RCC 7860 (cell line): Measurements from ENCODE around the gene APBB2.

Source experiments
- DNase-seq: peaks from one replicate; pipeline ENCODE4 v3.0.0-alpha.2; 2015; ENCODE audit warnings: low spot score
- FAIRE-seq: peaks from 2 replicates; lab custom pipeline; 2012; peaks lifted over from hg19 to GRCh38; lab: Jason Lieb, UNC

The APBB2 gene

DNA sequence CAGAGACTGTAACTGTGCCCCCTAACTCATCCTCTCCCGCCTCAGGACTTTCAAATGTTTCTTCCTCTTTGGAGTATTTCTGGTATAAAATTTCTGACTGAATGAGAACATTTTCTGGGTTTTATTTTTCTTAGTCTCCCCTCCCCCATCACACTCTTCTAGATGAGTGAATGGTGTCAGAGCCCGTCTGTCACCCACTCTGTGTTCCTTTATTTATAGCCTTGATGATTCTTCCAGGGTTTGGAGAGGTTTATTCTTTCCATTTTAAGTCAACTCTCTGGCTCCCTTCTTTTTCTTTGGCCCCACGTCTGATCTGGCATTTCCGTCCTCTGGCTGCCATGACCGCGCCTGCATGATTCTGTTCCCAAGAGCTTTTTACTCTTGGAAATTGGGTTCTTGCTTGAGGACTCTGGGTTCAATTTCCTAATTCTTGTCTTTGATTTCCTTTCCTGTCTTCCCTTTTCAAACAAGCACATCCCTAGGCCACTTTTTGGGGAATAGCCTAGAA is 335.7 kb downstream of the APBB2 start:
- no peak for DNase-seq
- no peak for FAIRE-seq

DNA sequence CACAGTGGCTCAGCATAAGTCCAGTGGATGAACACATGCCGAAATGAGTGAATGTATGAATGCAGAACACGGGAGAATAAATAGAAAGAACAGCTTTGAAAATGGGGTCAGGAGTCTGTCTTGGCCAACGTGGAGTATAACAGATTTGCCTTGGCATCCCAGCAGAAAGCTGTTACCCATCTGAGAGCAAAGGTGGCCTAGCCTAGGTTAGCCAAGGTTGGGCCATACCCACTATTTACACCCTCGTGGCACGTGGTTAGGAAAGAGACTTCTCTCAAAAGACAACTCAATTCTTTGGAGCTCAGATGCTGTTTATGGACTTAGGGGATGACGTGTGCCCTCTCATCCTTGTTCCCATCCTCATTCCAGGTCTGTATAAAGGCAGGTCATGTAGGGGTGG is 337.3 kb downstream of the APBB2 start:
- no peak for FAIRE-seq
- no peak for DNase-seq

DNA sequence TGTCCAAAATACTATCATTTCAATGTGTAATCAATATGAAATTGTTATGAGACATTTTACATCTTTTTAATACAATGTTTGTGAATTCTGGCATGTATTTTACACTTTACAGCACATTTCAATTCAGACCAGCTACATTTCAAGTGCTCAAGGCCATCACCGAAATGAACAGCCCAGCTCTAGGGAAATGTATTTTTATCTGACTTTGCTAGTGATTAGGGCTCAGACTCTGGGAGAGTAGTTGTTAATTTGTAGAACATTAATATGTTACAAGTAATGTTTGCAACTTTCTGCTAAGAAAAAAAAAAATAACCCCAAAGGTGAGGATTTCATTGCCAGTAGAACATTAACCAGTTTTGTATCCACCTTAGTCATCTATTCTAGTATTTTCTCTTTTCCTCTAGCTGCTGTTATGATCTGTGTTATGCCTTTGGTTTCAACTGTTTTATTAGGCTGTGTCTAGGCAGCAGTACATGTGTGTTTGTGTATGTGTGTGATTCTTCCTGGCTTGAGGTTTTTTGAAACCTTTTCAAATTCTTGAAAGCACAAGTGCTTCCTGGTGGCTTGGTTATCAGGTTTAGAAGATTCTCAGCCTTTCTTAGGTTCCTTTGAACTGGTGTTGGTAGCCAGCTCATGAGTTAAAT is 338.7 kb downstream of the APBB2 start:
- DNase-seq: peak; percentile 28
- FAIRE-seq: no peak

DNA sequence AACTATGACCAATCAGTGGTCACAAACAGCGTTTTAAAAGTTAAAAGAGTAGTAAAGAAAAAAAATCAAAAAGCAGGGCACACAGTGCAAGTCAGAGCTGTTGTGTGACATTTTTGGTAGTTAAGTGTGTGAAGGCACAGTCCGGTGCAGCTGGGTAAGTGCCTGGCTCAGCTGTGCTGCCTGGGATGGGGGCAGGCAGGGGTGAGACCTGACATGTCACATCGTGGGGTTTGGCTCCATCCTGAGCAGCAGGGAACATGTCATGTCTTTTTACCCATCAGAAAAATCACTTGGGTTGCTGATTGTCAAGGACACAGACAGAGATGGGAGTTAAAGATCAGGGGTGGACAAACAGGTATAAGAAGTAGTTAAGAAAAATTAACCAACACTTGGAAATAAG is 339.4 kb downstream of the APBB2 start:
- DNase-seq: no peak
- FAIRE-seq: no peak

DNA sequence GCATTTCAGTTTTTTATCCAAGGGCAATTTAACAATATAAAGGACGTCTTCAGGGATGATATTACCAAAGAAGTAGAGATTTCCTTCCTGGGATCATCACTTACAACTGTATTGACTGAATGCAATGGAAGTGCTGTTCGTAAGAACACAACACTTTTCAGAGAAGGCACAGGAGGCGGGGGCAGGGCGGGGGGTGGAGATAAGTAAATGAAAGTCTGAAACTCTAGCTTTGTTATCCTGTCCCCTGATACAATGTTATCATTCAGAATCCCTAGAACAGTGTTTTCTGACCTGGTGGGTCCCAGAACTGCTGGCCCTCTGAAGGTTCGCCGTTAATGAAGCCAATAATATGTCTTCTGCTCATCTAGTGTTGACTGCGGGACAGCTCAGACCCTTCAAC is 340.0 kb downstream of the APBB2 start:
- no peak for DNase-seq
- no peak for FAIRE-seq

DNA sequence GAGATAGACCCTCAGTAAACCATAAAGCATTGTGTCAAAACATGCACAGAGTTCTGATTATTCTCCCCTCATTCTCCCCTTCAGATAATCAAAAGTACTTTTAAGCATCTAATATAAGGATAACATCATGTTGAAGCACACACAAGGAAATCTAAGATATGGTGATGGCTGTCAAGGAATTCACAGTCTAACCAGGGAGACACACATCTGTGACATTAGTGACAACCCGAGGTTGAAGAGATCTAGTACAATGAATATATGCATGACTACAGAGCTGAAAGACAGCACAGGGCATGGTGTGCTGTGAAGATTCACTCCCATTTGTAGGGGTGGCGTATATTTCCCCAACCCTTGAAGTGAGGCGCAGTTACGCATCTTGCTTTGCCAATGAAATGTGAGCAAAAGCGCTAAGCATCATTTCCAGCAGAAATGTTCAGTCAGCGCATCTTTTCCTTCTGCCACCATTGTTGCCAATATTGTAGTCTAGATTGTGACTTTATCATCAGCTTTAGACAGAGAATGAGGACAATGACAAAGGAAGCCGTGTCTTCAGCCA is 342.6 kb downstream of the APBB2 start:
- no peak for DNase-seq
- FAIRE-seq: no peak

DNA sequence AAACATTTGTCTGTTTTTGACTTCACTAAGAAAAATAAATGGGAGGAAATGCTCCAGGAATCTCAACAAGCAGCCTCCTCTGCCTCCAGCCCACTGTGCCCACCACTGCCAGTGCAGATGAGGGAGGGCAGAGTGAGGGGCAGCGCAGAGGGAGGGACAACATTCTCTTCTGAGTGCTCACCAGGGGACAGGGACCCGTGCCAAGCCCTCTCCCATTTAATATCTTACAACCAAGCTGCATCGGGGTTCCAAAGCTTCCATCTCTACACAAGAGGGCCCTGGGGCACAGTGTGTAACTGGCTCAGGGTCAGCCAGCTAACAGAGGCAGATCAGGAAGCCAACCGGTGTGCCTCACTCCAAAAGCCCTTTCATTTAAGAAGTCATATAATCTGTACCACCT is 344.2 kb downstream of the APBB2 start:
- DNase-seq: no peak
- FAIRE-seq: no peak

DNA sequence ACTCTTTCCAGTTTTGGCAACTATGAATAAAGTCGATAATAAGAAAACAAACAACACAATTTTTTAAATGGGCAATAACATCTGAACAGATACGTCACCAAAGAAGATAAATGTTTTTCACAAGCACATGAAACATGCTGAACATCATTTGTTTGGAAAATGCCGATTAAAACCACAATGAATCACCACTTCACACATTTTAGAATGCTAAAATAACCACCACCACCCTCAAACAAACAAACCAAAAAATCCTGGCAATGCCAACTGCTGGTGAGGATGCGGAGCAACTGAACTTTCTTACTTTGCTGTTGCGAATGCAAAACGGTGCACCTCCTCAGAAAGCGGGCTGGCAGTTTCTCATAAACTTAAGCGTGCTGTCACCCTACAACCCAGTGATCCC is 348.6 kb downstream of the APBB2 start:
- DNase-seq (no peak), FAIRE-seq (no peak)

DNA sequence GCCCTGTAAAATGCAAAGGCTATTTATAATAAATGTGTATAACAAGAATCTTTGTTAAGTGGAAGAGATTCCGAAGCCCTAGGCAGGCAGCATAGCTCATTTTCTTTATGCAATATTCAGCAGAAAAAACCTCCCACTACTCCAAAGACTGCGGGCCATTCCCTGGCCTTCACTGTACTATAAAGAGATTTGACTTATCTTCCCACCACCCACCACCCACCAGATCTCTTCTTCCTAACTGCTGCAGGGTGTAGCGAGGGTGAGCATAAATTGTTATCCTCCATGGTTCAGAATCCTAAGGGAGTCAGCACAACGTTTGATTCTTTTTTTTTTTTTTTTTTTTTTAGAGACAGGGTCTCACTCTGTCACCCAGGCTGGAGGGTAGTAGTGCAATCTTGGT is 349.8 kb downstream of the APBB2 start:
- no peak for DNase-seq
- FAIRE-seq: no peak

DNA sequence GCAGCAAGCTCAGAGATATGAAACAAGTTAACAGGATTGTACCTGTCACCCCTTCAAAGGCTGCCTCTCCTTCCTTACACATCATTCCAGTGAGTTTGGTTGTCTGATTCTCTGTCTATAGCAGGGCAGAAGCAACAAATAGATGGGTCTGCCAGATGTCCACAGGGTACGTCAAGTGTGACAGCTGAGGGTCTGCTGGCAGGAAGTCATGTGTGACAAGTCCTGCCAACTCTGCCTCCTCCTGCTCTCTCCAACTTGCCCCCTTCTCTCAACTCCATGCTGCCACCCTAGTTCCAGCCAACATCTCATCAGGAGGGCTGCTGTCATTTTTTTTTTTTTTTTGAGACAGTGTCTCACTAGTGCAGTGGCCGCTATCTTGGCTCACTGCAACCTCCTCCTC is 355.4 kb downstream of the APBB2 start:
- DNase-seq (no peak), FAIRE-seq (no peak)

DNA sequence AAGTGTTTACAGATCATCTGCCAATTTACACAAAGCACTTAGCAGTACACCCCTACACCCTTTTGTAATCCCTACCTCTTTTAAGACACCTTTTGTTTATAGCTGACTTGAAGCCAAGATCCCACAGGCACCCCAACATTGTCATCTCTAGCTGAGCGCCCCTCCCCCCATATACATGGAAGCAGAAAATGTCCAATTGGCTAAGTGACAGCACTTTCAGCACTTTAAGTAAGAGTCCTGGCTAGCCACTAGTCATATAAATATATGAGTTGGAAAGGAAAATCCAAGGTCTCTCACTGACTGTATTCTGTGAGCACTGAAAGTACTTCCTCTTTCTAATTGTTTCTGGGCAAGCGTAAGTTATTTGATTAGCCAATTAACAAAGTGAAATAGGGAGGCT is 356.4 kb downstream of the APBB2 start:
- no peak for DNase-seq
- FAIRE-seq: no peak

DNA sequence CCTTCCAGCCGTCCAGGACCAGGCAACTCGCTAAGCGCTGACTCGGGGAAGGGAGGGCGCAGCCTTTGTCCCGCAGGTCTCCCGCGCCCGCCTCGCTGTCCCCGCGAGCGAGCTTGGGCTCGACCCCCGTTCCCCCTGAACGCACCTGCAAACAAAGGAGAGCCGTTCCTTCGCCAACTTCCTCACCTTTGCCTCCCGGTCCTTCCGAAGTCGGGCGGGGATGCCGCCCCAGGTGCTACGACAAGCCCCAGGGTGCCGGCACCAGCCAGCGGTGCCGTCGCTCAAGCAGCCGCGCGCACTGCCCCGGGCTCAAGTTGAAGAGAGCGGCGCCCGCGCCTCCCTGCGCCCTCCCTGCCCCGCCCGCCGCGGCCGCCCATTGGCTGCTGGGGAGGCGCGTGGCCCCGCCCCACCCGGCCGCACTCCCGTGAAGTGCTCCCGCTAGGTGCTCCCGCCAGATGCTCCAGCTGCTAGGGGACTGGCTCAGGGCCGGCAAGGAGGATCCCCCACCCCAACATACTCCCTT is 357.4 kb downstream of the APBB2 start:
- FAIRE-seq: no peak
- DNase-seq: no peak

DNA sequence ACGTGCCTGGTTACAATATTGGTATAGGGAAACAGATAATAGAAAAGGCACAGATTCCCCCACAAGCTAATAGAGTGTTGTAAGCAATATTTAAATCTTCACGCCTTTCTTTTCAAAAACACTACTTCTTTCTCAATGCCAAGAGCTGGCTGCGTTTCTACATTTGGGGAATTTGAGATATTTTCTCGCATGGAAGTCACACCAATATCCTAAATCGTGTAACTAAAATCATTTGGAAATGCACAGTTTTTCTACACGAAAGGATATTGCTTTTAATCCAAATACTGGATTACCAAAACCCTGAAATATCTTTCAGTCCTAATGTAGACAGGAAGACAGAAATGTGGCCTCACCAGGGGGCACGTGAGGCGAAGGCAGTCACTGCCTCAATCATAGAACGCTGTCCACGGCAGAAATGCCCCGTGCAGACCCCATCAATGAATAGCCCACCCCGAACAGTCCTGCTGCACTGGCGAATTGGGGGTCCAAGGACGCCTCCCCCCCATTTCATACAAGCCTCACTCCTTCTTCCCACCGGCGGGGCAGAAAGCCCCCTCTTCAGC is 358.0 kb downstream of the APBB2 start:
- DNase-seq: no peak
- FAIRE-seq: no peak

DNA sequence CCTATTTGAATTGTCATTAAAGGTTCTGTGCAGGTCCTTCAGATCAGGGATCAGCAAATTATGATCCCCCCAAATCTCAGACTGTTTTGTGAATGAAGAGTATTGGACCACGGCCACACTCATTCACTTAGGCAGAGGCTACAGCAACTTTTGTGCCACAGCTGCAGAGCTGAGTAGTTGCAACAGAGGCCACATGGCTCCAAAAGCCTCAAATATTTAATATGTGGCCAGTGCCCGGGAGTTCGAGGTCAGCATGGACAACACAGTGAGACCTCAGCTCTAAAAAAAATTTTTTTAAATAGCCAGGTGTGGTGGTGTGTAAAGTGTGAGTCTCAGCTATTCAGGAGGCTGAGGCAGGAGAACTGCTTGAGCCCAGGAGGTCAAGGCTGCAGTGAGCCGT is 363.8 kb downstream of the APBB2 start:
- DNase-seq (no peak), FAIRE-seq (no peak)

DNA sequence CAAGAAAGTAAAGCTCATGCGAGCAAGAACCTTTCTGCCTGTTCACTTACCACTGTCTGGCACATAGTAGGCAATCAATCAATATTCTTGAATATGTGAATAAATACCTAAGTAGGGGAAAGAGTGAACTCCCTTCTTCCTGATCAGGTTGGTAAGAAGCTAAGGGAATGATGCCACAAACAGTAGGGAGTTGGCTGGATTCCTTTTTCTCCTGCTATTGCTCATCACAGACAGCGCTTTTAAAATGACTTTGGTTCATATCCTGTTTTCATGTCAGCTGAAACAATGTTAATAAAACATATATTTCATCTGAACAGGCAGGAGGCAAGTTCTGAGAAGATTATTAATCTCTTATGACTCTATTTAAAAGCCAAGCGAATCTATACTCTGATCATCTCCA is 365.4 kb downstream of the APBB2 start:
- FAIRE-seq: no peak
- DNase-seq: no peak

DNA sequence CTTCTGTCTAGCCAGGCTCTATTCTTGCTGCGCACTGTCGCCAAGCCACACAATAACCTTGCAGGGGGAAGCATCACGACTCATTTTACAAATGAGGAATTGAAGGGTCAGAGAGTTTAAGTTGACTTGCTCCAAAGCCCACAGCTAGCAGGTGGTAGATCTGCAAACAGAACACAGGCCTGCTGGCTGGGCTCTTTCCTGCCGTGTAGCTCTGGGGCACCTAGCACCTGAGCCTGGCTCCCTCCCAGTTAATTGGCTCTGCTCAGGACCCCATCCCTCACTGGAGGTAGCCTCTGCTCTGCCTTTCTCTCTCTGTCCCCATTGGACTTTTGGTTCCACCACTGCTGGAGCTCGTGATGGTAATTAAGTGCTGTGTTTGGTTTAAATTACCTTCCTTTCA is 366.1 kb downstream of the APBB2 start:
- no peak for FAIRE-seq
- DNase-seq: no peak

DNA sequence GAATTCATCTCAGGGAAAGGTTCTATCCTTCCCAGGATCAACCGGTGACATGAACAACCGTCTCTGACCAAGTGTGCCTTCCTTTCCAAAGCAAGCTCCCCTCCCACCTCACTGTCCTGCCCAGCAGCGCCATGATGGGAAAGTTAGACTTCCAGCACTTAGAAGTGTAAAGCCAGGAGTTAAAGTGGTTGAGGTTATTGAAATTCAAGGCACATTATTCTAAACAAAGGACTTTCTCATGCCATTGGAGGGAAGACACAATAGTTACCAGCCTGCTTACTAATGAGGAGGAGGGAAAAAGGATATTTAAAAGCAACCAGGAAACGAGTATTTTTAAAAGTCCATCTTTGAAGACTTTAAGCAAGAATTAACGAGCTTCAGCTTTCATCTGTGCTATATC is 367.8 kb downstream of the APBB2 start:
- FAIRE-seq (no peak), DNase-seq (no peak)

DNA sequence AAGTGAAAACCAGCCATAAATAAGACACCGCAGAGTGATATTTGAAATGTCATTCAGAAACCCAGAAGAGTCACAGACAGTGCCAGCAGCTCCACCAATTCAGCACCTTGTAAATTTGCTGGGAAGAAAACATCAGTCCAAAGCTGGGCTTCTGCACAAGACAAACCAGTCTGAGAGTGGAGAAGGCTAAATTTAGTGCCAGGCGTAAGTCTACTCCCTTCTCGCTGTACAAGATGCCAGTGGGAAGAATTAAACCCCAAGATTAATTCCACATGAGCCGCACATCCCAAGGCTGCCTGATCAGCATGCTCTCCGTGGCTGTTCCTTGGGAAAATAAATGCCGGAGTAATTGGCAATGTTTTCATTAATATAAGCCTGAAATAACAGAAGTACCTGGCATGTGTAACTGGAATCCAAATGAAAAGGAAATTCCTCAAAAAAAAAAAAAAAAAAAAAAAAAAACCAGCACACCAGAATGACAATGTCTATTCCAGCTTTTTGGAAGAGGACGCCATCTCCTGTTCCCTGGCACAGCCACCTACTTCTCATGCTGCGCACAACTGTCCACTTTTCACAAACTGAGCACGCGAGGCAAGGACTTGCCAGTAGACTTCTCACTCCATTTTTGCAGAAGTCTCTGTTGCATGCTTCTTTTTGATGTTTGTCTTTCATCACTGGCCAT is 369.0 kb downstream of the APBB2 start:
- no peak for DNase-seq
- no peak for FAIRE-seq

DNA sequence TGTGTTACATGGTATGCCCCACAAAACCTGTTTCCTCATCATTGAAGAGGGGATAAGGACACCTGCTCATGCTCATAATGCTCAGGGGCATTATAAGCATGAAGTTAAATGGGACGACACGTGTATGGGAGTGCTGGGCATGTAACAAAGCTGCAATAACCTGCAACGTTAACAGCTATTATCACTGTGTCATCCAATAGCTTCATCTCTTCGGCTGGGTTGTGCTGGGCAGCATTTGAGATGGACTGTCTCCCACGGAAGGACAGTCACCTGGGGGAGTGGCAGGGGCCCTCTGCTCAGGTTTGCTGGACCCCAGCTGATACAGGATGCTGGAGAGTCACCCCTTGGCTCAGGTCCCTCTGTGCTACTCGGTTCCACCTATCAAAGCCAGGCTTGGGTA is 370.1 kb downstream of the APBB2 start:
- FAIRE-seq: no peak
- DNase-seq: no peak

DNA sequence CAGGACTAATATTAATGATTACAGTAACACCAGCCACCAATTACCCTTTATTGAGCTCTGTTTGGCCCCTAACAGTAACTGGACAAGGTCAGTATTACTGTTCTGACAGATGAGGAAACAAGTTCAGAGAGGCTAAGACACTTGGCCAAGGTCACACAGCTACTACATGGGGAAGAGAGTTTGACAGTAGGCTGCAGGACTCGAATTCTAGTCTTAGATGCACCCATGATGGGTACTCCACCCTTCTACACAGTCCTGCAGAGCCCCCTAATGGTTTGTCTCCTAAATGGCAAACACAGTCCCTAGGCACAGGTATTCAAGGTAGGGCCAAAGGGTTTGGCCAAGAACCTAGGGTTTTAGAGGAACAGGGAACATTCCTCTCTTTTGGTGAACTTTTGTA is 370.6 kb downstream of the APBB2 start:
- no peak for DNase-seq
- FAIRE-seq: no peak

DNA sequence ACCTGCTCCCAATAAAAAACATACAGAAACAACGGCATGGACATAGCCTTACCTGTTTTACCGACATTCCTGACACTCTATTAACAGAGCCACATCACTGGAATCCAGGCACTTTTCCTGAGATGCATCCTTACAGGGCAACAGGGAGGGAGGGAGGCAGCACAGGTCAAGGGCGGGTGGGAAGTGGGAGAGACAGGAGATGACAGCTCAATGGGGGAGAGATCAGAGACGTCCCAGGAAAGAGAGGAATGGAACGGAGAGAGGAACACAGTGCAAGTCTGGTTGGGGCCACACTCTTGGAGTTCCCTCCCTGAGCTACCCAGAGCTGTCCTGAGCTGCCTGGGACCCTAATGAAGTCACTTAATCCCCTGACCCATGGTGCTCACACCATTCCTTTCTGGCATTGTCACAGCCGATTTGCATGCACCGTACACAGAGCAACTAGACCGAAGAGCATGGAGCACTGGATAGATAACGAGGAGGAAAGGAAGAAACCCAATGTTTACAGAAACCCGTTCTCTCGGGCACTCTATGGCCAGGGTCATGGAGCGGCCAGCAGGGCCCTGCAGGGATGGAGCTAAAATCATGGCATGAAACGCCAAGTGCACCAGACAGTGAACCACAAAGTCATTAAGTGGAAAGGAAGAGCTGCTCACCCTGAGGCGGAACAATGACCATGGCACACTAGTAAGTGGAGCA is 371.5 kb downstream of the APBB2 start:
- FAIRE-seq: no peak
- no peak for DNase-seq
